Peyer's patch (tissue), 4 donors: Measurements from ENCODE around the gene LENG1.

Experiments
- CTCF ChIP-seq, 6 experiments: fragments of 450-650 bp in 4 of 6; fragments of 200-600 bp in 2 of 6; sonication (generic) in 1 of 6; IDR thresholded peaks; one replicate each; pipeline ENCODE4 v1.5.1; 2017 to 2019; ENCODE audit warnings: antibody characterized with exemption in 6 of 6, mild to moderate bottlenecking in 3 of 6, moderate library complexity in 1 of 6
- POLR2A ChIP-seq, 2 donors: fragments of 450-650 bp; IDR thresholded peaks; one replicate each; pipeline ENCODE4 v1.5.1; 2017; ENCODE audit warnings: antibody characterized with exemption in 2 of 2, mild to moderate bottlenecking in 2 of 2, moderate library complexity in 2 of 2

GRCh38 chr19:54147676-54148075 lies 11.8 kb downstream of the LENG1 start:
- TF ChIP-seq POLR2A (IDR thresholded peaks at IDR 0.05), result no peak
- TF ChIP-seq CTCF (IDR thresholded peaks at IDR 0.05), result no peak
